SU-DHL-6 (cell line): Measurements from ENCODE around the gene VASP.

Experiments
- EZH2phosphoT487 ChIP-seq: fragments of 200-600 bp; sonication (generic), shearing (Covaris generic); conservative IDR thresholded peaks from 2 replicates; pipeline ENCODE4 v1.6.1; 2018; ENCODE audit warnings: mild to moderate bottlenecking, antibody characterized with exemption, low read length, moderate library complexity, mixed read lengths
- TF ChIP-seq, protein P1 (sequence below): fragments of 200-600 bp; sonication (generic); IDR thresholded peaks from one replicate; pipeline ENCODE4 v1.5.1; 2017; ENCODE audit warnings: antibody characterized with exemption, mild to moderate bottlenecking, low read length, moderate library complexity; ENCODE audit not compliant: insufficient read depth, poor library complexity, severe bottlenecking

DNA sequence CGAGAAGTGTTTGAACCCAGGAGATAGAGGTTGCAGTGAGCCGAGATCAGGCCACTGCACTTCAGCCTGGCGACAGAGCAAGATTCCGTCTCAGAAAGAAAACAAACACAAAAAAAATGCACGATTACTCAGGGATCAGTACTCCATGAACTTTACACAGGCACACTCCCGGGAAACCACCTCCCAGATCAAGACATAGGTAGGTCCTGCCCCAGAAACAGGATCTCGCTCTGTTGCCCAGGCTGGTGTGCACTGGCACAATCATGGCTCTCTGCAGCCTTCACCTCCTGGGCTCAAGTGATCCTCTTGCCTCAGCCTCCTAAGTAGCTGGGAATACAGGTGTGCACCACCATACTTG is 11.2 kb downstream of the VASP start:
- TF ChIP-seq, protein P1, sequence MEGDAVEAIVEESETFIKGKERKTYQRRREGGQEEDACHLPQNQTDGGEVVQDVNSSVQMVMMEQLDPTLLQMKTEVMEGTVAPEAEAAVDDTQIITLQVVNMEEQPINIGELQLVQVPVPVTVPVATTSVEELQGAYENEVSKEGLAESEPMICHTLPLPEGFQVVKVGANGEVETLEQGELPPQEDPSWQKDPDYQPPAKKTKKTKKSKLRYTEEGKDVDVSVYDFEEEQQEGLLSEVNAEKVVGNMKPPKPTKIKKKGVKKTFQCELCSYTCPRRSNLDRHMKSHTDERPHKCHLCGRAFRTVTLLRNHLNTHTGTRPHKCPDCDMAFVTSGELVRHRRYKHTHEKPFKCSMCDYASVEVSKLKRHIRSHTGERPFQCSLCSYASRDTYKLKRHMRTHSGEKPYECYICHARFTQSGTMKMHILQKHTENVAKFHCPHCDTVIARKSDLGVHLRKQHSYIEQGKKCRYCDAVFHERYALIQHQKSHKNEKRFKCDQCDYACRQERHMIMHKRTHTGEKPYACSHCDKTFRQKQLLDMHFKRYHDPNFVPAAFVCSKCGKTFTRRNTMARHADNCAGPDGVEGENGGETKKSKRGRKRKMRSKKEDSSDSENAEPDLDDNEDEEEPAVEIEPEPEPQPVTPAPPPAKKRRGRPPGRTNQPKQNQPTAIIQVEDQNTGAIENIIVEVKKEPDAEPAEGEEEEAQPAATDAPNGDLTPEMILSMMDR, result no peak
- no peak for TF ChIP-seq EZH2phosphoT487
